ENCODE measurements around the gene SLAMF7. TPM values are rescaled to one million over a fixed set of nuclear protein-coding genes. Genes with fewer than 3 reads are reported as not detected.
"Not testable (repeated sequence)": the region's sequence is repeated elsewhere in the genome, so short reads cannot be mapped to it uniquely, and the experiment has no call there.

The SLAMF7 gene
- total RNA-seq, 3 donors from 2014 or later, result 6.4 to 12.7 (median 10.1) TPM

GRCh38 chr1:160710517-160711252 is 28.4 kb upstream of the SLAMF7 start:
- Histone ChIP-seq H3K36me3 (ENCODE audit: low read depth) (no peaks in the 10 kb centered on the region), H3K4me1 (ENCODE audit: low read depth) (no peaks in the 10 kb centered on the region), H3K4me3 (no peak overlapping the region), H3K9me3 (no peaks in the 10 kb centered on the region)
- DNase-seq, result no peak
- no peak for ATAC-seq
- intact Hi-C loops (cut with DNase I, micrococcal nuclease), result no loop called here
- TF ChIP-seq, protein P1, sequence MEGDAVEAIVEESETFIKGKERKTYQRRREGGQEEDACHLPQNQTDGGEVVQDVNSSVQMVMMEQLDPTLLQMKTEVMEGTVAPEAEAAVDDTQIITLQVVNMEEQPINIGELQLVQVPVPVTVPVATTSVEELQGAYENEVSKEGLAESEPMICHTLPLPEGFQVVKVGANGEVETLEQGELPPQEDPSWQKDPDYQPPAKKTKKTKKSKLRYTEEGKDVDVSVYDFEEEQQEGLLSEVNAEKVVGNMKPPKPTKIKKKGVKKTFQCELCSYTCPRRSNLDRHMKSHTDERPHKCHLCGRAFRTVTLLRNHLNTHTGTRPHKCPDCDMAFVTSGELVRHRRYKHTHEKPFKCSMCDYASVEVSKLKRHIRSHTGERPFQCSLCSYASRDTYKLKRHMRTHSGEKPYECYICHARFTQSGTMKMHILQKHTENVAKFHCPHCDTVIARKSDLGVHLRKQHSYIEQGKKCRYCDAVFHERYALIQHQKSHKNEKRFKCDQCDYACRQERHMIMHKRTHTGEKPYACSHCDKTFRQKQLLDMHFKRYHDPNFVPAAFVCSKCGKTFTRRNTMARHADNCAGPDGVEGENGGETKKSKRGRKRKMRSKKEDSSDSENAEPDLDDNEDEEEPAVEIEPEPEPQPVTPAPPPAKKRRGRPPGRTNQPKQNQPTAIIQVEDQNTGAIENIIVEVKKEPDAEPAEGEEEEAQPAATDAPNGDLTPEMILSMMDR (IDR thresholded peaks at IDR 0.05), result no peak

DNA sequence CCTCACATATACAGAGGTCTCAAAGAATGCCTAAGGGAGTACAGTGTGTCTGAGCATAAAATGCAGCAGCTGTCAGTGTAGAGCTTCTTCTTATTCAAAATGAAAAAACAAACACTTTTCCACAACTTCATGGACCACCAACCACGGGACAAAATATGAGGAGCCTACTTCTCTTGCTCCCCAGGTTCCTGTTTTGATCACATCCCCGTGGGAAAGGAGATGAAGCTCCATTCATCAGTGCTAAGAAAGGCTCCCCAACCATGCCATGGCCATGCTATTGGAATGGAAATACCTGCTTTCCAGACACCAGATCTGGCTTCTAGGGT is 27.8 kb upstream of the SLAMF7 start:
- H3K9me3 ChIP-seq, result no peaks in the 10 kb centered on the region

DNA sequence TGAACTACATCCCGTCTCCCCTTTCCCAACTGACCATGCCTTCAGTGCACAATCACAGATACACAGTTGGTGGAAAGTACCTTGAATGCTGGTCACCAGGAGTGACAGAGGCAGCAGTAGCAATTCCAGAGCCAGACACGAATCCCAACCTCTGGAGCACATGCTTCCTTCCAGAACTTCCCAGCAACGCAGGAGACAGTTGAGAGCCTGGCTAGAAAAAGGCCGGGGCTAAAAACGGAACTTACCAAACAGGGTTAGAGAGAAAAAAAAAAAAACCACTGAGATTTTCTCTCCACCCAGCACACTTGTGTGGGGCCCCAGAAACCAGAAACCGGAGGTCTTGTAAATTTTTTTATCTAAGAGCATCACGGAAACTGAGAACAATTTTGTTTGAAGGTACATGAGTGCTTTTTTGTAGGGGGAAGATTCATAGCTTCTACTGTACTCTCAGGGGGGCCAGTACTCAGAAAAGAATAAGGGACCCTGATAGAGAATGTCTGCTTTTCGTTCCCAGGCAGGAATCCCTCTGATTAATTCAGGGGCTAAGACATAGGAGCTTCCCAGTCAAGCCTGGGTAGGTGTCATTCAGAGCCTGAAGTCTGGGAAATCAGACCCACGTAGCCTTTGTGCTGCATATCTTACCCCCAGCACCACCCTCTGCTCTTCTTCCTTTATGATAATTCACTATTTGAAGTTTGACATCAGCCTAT is 27.3 kb upstream of the SLAMF7 start, which contains the start of gene CD48:
CD48 (minus strand) TSS at position 221 of the 710 bp plus-strand sequence; CDS start at position 162, 59 bp downstream.
- peak in 1 of 3 donors; percentile 17 for DNase-seq

More for the DNA sequence above, 27.8 kb upstream of the SLAMF7 start:
- no peak for ATAC-seq
- no peak for DNase-seq
- TF ChIP-seq, protein P1 (IDR thresholded peaks at IDR 0.05), result no peak
- Histone ChIP-seq H3K4me3 (peak overlapping the region; percentile 7), H3K4me1 (ENCODE audit: low read depth) (no peaks in the 10 kb centered on the region), H3K36me3 (ENCODE audit: low read depth) (no peaks in the 10 kb centered on the region)
- intact Hi-C loops (cut with DNase I, micrococcal nuclease), result no loop called here

DNA sequence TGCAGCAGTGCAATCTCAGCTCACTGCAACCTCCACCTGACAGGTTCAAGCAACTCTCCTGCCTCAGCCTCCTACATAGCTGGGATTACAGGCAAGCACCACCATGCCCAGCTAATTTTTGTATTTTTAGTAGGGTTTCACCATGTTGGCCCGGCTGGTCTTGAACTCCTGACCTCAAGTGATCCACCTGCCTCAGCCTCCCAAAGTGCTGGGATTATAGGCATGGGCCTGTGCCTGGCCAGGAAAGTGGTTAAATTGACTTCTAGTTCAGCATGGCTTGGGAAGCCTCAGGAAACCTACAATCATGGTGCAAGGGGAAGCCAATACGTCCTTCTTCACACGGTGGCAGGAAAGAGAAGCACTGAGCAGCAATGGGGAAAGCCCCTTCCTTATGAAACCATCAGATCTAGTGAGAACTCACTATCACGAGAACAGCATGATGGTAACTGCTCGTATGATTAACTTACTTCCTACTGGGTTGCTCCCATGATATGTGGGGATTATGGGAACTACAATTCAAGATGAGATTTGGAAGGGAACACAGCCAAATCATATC is 26.4 kb upstream of the SLAMF7 start:
- H3K4me1 ChIP-seq (ENCODE audit: low read depth); intact Hi-C loops (cut with DNase I, micrococcal nuclease); H3K36me3 ChIP-seq (ENCODE audit: low read depth); H3K4me3 ChIP-seq; H3K9me3 ChIP-seq: not testable (repeated sequence)
- ATAC-seq (peak; percentile 67), DNase-seq (peak in 1 of 3 donors; percentile 34)

More for the DNA sequence above, 27.3 kb upstream of the SLAMF7 start, which contains the start of gene CD48:
- ATAC-seq, result peak; percentile 62
- Histone ChIP-seq H3K4me1 (ENCODE audit: low read depth) (no peaks in the 10 kb centered on the region), H3K4me3 (peak within 1 kb of the TSS; percentile 7), H3K9me3 (no peaks in the 10 kb centered on the region), H3K36me3 (ENCODE audit: low read depth) (no peaks in the 10 kb centered on the region)
- TF ChIP-seq, protein P1 (IDR thresholded peaks at IDR 0.05), result no peak
- intact Hi-C loops (cut with DNase I, micrococcal nuclease), result no loop called here

- no peaks in the 10 kb centered on the region for H3K36me3 ChIP-seq (ENCODE audit: low read depth)
- no peak for DNase-seq
- H3K4me1 ChIP-seq (ENCODE audit: low read depth), result no peaks in the 10 kb centered on the region
- no peak overlapping the region for H3K4me3 ChIP-seq
- intact Hi-C loops (cut with DNase I, micrococcal nuclease), result no loop called here
- no peak for ATAC-seq
- no peaks in the 10 kb centered on the region for H3K9me3 ChIP-seq
- TF ChIP-seq, protein P1 (IDR thresholded peaks at IDR 0.05), result no peak
Observed at GRCh38 chr1:160713161-160713560, 25.9 kb upstream of the SLAMF7 start.

GRCh38 chr1:160714034-160714648 is 24.9 kb upstream of the SLAMF7 start:
- DNase-seq; intact Hi-C loops (cut with DNase I, micrococcal nuclease); H3K36me3 ChIP-seq (ENCODE audit: low read depth); H3K9me3 ChIP-seq; H3K4me3 ChIP-seq; ATAC-seq; H3K4me1 ChIP-seq (ENCODE audit: low read depth): not testable (repeated sequence)
